GM18511 (cell line): Measurements from ENCODE around the gene DRG1.
"Not testable (repeated sequence)": the region's sequence is repeated elsewhere in the genome, so short reads cannot be mapped to it uniquely, and the experiment has no call there.

ENCODE experiments used
- ATAC-seq: cut with Tn5 transposase; IDR thresholded peaks from one replicate; pipeline ENCODE4 v1.9.1; 2021; ENCODE audit warnings: mild to moderate bottlenecking, moderate library complexity; ENCODE audit not compliant: unreplicated experiment

DRG1 gene, protein sequence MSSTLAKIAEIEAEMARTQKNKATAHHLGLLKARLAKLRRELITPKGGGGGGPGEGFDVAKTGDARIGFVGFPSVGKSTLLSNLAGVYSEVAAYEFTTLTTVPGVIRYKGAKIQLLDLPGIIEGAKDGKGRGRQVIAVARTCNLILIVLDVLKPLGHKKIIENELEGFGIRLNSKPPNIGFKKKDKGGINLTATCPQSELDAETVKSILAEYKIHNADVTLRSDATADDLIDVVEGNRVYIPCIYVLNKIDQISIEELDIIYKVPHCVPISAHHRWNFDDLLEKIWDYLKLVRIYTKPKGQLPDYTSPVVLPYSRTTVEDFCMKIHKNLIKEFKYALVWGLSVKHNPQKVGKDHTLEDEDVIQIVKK

DNA sequence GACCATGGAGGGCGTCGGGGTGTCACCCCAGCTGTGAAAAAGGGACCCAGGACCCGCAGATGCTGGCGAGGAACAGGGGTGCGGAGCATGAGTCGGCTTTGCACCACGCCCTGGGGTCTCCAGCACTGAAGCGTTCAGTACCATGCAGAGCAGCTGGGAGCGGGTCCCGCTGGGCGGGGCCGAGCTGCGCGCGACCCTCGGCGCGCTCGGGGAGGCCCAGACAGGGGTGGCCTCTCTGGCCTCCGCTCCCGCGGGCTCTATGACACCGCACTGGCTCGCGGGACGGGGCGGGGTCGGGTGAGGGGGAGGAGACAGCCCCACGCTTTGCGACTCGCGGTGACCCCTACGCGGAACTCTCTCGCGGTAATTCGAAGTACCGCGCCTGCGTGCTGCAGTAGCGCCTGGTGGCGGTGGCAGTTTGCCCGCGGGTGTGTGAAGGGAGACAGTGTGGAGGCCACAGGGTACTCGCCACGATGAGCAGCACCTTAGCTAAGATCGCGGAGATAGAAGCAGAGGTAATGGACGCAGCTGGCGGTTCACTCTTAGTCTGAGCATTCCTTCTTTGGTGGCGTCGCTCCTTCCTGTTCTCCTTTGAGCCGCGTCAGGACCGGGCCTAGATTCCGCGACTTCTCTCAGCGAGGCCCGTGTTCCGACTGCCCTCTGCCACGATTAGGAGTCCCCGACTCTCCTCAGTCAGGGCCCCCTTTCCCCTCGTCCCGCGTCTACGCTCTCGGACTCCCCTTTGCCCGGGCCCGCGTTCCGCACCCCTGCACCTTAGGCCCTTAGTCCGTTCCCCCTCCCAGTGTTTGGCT lies at the start of gene DRG1:
DRG1 (plus strand) TSS at position 394 of the 812 bp plus-strand sequence; CDS start at position 474, 80 bp downstream.
- peak; percentile 94 for ATAC-seq

DNA sequence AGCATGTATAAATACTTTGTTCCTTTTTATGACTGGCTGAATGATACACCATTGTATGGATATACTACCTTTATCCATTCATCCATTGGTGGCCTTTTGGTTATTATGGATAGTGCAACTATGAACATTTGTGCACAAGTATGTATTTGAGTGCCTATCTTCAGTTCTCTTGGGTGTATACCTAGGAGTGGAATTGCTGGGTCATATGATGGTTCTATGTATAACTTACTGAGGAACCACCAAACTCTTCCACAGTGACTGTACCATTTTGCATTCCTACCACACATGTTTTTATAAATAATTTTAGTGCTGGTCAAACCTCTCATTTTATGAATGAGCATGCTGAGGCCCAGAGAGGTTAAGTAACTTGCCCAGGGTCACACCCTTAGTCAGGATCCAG lies 49.4 kb upstream of the DRG1 start:
- ATAC-seq = no peak

DNA sequence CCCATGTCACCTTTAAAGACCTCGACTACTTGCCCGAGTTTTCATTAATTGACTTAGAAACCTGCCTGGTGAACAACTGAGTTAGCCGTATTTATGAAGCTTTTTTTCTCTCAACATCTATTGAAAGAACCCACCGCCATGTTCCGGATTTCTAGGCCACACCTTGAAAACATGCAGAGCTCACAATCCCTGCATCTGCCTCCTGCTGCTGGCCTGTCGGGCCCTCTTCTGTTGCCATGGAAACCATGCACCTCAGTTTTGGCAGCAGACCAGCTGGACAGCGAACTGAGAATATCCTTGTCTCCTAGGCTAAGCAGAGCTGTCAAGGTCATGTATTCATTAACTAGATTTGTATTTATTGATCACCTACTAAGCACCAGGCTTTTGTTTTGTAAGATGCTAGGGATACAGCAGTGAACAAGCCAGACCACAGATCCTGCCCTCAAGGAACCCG lies 49.0 kb upstream of the DRG1 start:
- ATAC-seq = no peak

DNA sequence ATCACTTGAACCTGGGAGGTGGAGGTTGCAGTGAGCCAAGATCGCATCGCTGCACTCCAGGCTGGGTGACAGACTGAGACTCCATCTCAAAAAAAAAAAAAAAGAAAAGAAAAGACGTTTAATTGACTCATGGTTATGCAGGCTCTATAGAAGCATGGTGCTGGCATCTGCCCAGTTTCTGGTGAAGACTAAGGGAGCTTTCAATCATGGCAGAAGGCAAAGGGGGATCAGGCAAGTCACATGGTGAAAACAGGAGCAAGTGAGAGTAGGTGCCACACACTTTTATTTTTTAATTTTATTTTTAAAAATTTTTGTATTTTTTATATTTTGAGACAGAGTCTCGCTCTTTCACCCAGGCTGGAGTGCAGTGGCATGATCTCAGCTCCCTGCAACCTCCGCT lies 44.9 kb upstream of the DRG1 start:
- no peak for ATAC-seq

DNA sequence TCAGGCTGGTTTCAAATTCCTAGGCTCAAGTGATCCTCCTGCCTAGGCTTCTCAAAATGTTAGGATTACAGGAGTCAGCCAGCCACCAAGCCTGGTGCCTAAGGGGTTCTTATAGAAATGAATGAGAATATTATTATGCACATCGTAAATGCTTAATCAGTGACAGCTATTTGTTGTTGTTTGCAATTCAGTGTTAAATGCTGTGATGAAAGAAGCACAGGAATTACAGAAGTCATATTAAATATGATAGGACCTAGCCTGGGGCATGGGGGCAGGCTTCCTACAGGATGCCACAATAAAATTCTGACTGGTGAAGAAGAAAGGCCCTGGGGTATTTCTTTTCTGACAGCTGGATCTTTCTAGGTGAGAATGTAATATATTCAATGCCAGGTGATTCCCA lies 39.4 kb upstream of the DRG1 start:
- no peak for ATAC-seq

DNA sequence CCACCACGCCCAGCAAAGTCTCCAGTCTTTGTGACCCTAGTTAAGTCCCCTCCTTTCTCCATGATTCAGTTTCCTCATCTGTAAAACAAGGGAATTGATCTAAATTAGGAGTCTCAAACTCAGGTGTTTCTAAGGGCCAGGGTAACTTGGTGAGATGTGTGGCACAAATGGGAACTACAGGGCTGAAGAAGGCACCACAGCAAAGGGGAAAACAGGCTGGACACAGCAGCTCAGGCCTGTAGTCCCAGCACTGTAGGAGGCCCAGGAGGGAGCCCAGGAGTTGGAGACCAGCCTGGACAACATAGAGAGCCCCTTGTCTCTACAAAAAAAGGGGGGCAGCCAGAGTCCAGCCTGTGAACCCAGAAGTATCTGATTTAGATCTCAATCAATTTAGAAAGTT lies 37.7 kb upstream of the DRG1 start:
- ATAC-seq = no peak

DNA sequence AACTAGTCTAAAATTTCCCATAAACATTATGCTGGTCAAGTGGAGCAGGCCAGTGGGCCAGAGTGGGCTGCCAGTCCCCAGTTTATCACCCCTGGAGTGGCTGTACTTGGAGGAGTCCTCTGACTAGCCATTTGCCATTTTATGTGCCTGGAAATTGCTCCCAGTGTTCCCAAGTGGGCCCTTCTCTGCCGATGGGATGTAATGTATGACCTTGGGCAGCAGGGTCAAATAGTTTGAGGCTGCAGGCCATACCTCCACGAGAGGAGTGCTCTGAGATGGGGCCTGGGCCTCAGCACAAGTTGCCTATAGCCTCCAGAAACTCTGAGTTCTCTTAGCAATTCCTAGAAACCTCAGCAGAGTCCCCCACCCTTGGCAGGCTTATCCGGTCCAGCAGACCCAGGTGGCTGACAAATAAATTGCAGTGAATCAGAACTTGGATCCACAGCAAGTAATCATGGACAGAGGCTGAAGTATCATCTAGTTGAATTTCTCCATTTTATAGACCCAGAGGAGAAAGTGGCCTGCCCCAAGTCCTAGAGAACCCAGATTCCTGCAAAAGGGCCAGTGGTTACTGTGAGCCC lies 35.4 kb upstream of the DRG1 start:
- ATAC-seq = no peak

DNA sequence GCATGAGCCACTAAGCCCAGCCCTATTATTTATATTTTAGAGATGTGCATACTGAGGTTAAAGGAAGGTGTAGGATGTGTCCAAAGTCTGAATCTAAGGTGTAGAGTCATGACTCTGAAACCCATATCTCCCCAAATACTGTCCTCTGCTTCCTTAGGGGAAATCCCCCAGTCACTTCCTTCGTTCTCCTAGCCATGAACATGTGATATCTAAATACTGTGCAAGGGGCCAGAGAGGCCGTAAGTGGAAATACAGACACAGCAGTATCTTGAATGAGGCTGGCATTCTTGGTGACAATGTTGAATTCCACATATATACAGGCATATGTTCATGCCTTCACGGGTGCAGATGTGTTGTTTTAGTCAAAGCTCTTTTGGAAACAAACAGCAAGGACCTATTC lies 32.0 kb upstream of the DRG1 start:
- no peak for ATAC-seq

DNA sequence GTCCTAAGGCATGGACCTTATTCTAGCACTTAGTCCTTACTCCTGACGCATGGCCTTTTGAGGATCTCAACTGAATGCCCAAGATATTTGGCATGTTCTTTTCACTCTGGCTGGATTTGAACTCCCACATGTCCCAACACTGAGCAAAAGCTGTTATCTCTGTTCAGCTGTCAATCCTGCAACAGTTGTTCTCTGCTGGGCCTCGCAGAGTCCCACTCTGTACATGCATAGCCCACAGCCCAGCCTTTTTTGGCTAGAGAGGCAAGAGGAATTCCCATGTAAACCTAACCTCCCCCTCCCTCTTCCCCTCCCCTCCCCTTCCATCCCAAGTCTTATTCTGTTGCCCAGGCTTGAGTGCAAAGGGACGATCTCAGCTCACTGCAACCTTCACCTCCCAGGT lies 21.8 kb upstream of the DRG1 start:
- no peak for ATAC-seq

DNA sequence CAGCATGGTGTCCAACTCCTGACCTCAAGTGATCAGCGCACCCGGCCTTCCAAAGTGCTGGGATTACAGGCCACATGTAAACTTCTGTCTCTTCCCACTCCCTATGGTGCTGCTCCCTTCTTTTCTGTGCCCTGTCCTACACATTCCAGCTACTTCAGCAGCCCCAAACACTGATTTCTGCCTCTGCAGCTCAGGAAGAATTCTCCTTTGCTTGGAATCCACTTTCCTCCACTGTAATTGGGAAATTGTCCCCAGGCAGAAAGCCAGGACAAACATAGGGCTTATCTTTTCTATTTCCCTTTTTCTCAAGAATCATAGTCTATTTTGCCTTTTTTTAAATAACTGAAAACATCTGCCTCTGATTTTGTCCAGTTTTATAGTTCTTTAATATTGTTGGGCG lies 21.3 kb upstream of the DRG1 start:
- no peak for ATAC-seq

DNA sequence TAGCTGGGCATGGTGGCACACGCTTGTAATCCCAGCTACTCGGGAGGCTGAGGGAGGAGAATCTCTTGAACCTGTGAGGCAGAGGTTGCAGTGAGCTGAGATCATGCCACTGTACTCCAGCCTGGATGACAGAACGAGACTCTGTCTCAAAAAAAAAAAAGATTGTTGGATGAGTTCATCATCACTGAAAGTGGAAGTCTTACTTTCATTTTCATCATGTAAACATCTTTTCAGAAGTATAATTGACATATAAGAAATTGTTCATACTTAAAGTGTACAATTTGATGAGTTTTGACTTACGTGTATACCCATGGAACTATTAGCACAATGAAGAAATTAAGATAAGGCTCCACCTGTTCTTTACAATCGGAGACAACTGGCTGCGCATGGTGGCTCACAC lies 20.8 kb upstream of the DRG1 start:
- not testable (repeated sequence) for ATAC-seq

DNA sequence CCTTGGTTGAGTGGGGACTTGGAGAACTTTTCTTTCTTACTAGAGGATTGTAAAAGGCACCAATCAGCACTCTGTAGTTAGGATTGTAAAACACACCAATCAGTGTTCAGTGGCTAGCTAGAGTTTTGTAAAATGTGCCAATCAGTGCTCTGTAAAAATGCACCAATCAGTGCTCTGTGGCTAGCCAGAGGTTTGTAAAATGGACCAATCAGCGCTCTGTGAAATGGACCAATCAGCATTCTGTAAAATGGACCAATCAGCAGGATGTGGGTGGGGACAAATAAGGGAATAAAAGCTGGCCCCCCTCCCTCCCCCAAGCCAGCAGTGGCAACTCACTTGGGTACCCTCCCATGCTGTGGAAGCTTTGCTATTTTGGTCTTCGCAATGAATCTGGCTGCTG lies 5.5 kb upstream of the DRG1 start:
- no peak for ATAC-seq

DNA sequence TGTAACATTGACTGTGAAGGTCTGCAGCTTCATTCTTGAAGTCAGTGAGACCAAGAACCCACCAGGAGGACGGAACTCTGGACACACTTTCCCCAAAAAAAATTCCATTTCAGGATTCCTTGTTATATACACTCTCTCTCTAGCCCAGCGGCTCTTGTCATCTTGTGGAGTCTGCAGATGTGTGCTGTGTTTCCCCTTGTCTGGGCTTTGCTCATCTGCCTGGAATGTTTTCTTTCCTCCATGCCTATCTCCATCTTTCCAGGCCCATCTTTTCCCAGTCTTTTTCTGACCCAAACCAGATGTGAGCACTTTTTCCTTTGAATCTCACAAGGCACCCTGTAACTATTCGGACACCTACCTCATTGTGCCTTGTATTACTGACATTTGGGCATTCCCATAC lies 5.1 kb upstream of the DRG1 start:
- no peak for ATAC-seq

DNA sequence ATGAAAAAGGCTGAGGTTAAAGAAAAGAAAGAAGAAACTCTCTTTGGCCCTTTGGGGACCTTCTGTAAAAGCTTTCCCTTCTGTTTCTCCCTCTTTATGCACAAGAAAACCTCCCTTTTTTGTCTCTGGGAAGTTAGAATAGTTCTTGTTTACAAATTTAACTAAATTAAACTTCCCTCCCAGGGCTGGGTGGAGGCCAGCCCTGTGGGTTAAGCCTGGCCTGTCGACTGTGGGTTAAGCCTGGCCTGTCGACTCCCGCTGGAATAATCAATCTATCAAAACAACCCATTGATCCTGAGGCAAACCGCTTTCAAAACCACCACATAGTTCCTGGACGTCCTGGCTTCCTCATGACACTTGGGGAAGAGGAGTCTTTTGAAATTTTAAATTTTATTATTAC lies 1.2 kb upstream of the DRG1 start:
- no peak for ATAC-seq

DNA sequence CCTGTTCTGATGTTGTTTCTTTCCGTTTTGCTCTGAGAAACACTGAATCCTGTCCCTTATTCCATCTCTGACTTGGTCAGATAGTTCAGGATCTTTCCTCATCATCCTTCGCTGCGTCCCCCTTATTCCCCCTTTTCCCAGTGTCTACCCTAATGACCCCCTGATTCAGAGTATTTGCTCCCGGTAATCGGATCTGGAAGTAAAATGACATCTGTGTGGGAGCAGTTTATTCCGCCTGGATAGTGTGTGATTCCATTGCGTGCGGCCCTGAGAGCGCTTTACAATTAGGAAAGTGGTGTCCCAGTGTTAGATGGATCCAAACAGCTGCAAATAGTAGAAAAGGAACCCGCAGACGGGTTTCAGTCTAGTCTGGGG lies 606 bp downstream of the DRG1 start:
- no peak for ATAC-seq

DNA sequence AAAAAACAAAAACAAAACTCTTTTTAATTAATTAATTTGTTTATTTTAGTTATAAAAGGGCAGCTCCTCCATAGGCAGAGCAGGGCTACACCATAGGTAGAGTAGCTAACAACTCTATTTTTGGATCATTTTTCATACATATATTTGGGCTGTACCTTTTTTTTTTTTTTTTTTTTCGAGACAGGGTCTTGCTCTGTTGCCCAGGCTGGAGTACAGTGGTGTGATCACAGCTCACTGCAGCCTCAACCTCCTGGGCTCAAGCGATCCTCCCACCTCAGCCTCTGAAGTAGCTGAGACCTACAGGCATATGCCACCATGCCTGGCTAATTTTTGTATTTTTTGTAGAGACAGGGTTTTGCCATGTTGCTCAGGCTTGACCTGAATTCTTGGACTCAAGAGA lies 2.9 kb downstream of the DRG1 start:
- ATAC-seq = not testable (repeated sequence)

DNA sequence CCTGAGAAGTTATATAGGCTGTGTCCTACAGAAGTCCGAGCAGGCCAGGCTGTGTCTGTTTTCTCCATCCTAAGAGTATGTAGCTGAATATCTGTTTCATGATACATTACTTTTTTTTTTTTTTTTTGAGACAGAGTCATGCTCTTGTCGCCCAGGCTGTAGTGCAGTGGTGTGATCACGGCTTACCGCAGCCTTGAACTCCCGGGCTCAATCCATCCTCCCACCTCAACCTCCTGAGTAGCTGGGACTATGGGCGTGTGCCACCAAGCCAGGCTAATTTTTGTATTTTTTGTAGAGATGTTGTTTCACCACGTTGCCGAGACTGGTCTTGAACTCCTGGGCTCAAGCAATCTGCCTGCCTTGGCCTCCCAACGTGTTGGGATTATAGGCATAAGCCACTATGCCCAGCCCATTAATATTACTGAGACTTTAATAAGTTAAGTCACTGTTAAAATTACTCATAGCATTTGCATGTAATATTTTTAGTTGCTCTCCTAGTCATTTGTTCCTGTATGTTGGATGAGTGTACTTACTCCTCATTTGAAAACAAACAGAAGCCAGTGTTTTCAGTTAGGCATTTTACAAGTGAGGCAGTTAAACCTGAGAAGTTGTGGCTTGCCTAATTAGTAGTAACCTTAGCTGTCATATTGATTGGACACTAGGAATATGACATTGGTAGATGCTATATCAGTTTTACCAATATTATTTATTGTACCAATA lies 26.1 kb downstream of the DRG1 start:
- ATAC-seq = no peak

DNA sequence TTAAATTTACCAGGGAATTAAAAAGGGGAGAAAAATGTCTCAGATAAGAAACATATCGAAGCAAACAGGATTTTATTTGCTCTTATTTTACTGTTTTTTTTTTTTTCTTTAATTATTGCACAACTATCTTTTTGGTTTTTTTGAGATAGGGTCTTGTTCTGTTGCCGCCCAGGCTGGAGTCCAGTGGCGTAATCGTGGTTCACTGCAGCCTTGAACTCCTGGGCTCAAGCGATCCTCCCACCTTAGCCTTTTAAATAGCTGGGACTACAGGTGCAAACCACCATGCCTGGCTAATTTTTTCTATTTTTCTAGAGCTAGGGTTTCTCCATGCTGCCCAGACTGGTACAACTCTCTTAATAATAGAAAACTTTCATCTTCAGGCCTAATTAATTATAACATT lies 32.5 kb downstream of the DRG1 start:
- no peak for ATAC-seq

DNA sequence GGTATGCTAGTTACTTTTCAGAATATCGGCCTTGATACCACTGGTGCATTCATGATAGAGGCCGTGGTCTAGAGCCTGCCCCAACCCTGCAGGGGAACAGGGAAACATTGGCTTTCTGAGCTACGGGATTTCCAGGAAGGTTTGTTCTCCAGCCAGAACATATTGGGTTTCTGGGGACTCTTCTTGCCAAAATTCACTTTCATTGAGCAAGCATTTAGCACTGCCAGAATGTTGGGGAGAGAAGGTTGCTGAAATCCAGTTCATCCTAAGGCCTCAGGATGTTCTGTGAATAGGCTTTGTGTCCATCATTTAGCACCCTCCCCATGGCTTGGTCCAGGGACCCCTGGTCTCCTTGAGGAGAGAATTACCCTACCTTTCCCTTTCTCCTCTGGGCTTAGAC lies 36.7 kb downstream of the DRG1 start:
- no peak for ATAC-seq

DNA sequence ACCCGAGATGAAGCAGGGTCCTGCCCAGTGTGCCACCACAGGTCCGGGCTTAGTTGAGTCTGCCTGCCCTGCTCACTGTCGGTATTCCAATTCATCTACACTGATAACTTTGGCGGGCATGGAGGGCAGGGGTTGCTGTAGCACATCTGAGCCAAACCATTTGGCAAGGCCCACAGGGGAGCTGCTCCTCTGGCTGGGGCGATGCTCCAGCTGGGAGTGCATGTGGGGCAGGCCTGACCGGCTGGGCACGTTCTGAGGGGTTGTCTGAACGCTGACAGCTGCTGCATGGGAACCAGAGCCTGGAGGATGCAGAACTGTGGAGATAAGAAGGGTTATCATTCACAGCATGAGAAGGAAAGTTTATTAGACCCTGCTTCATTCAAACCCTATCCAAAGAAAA lies 40.4 kb downstream of the DRG1 start:
- no peak for ATAC-seq

DNA sequence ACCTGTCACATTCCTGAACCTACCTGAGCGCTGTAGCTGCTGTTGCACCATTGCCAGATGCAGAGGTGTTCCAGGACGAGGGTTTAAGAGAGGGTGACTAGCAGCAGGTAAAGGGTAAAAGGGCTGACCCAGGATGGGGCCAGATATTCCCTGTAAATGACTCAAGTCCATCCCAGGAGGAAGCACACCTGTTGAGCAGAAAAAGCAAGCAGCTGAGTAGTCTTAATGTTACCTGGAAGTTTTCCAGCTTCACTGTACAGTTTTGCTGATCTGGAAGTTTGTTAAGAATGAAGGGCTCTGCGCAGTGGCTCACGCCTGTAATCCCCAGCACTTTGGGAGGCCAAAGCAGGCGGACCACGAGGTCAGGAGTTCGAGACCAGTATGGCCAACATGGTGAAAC lies 41.3 kb downstream of the DRG1 start:
- no peak for ATAC-seq
